Adipocyte (in vitro differentiated cells): Measurements from ENCODE around the gene KCNIP2.
A peak's percentile ranks its signal among the peaks of the same experiment; 100 is the strongest.

ENCODE experiments used
- DNase-seq: peaks from one replicate; pipeline ENCODE4 v3.0.0-alpha.2; 2015; ENCODE audit warnings: low read depth
- H3K27me3 ChIP-seq: replicated peaks from 2 replicates; pipeline ENCODE4 v1.7.0; 2013; ENCODE audit warnings: mild to moderate bottlenecking, low read length, moderate library complexity; ENCODE audit not compliant: control insufficient read depth, insufficient read depth
- H3K36me3 ChIP-seq: 2 replicates; pipeline ENCODE4 v1.7.0; 2013; ENCODE audit warnings: low read length, mild to moderate bottlenecking, moderate library complexity; ENCODE audit not compliant: control insufficient read depth, insufficient read depth, severe bottlenecking
- H3K4me1 ChIP-seq: 2 replicates; pipeline ENCODE4 v1.7.0; 2013; ENCODE audit warnings: mild to moderate bottlenecking, low read length, moderate library complexity; ENCODE audit not compliant: control insufficient read depth, insufficient read depth
- H3K4me3 ChIP-seq: 2 replicates; pipeline ENCODE4 v1.7.0; 2013; ENCODE audit warnings: mild to moderate bottlenecking, low read length, moderate library complexity
- H3K9ac ChIP-seq: 2 replicates; pipeline ENCODE4 v1.7.0; 2013; ENCODE audit warnings: mild to moderate bottlenecking, low read length, moderate library complexity
- H3K9me3 ChIP-seq: 2 replicates; pipeline ENCODE4 v1.7.0; 2013; ENCODE audit warnings: mild to moderate bottlenecking, low read length, moderate library complexity; ENCODE audit not compliant: control insufficient read depth

Gene KCNIP2

GRCh38 chr10:101818872-101819633 lies 24.5 kb downstream of the KCNIP2 start:
- Histone ChIP-seq H3K36me3 (peaks cover 5% of the 10 kb centered on the region), H3K4me1 (peaks cover 25% of the 10 kb centered on the region), H3K4me3 (peak overlapping the region; percentile 90), H3K9me3 (no peaks in the 10 kb centered on the region), H3K9ac (peak overlapping the region; percentile 97), H3K27me3 (no peaks in the 10 kb centered on the region)
- no peak for DNase-seq

- Histone ChIP-seq H3K36me3 (peaks cover 9% of the 10 kb centered on the region), H3K9ac (peak within 1 kb of the TSS; percentile 97), H3K27me3 (no peaks in the 10 kb centered on the region), H3K9me3 (no peaks in the 10 kb centered on the region), H3K4me1 (peaks cover 30% of the 10 kb centered on the region), H3K4me3 (peak within 1 kb of the TSS; percentile 90)
- DNase-seq = peak; percentile 99
Measured at GRCh38 chr10:101818119-101818871, 25.3 kb downstream of the KCNIP2 start, which contains the start of gene OGA. Gene OGA (minus strand): TSS chr10:101818444. CDS start chr10:101818022, 422 bp downstream.

GRCh38 chr10:101817337-101818118 lies 26.1 kb downstream of the KCNIP2 start:
- peak overlapping the region; percentile 97 for H3K9ac ChIP-seq
- DNase-seq = peak; percentile 95
- peak overlapping the region; percentile 90 for H3K4me3 ChIP-seq
- peaks cover 17% of the 10 kb centered on the region for H3K36me3 ChIP-seq
- H3K27me3 ChIP-seq = no peaks in the 10 kb centered on the region
- H3K9me3 ChIP-seq = no peaks in the 10 kb centered on the region
- H3K4me1 ChIP-seq = peaks cover 33% of the 10 kb centered on the region

- H3K4me3 ChIP-seq = peak overlapping the region; percentile 90
- no peak for DNase-seq
- H3K9ac ChIP-seq = peak overlapping the region; percentile 97
- no peaks in the 10 kb centered on the region for H3K27me3 ChIP-seq
- peaks cover 33% of the 10 kb centered on the region for H3K4me1 ChIP-seq
- H3K9me3 ChIP-seq = no peaks in the 10 kb centered on the region
- H3K36me3 ChIP-seq = peaks cover 19% of the 10 kb centered on the region
Measured at GRCh38 chr10:101816913-101817336, 26.7 kb downstream of the KCNIP2 start.

DNA sequence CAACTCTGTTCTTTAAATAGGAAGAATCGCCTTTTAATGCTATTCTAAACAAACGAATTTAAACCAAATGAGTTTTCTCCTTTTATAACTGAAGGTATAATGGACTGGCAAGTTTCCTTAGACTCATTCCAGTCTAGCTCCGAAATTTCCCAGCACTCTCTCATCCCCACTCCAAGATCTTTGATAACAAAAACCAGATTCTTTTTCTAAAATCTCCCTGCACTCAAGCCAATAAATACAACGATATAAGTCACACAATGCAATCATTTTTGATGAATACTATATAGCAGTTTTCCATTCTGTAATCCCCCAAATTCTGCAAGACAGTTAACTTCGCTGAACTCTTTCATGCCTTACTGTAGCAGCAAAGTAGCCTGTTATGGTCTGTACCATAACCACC lies 27.2 kb downstream of the KCNIP2 start:
- H3K27me3 ChIP-seq = no peaks in the 10 kb centered on the region
- H3K9me3 ChIP-seq = no peaks in the 10 kb centered on the region
- peak; percentile 53 for DNase-seq

DNA sequence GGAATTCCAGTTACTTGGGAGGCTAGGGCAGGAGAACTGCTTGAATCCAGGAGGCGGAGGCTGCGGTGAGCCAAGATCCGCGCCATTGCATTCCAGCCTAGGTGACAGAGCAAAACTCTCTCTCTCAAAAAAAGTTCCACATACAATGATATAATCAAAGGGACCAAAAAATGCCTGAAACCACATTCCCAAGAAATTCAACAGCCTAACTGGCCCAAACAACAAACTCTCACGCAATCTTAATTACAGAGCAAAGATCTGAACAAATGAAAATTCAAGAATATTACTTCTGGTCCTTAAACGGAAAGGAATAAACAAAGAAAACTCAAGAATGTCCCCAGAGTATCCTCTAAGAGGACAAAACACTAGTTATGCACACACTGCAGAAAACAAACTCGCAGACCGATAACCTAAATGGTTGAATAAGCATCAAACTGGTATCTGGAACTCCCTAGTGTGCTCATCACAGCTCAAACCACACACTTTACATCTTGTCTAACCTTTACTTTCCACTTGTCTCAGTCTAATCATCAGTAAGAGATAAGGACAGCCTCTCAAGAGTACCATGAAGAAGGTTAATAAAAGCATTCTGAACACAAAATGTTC lies 29.0 kb downstream of the KCNIP2 start:
- Histone ChIP-seq H3K9me3 (no peaks in the 10 kb centered on the region), H3K9ac (no peak overlapping the region)
- peak; percentile 34 for DNase-seq

More for the DNA sequence above, 27.2 kb downstream of the KCNIP2 start:
- peak overlapping the region; percentile 97 for H3K9ac ChIP-seq
- peaks cover 24% of the 10 kb centered on the region for H3K36me3 ChIP-seq
- peak overlapping the region; percentile 90 for H3K4me3 ChIP-seq
- H3K4me1 ChIP-seq = peaks cover 33% of the 10 kb centered on the region

GRCh38 chr10:101812606-101813005 lies 31.0 kb downstream of the KCNIP2 start:
- Histone ChIP-seq H3K4me3 (no peak overlapping the region), H3K4me1 (peaks cover 24% of the 10 kb centered on the region), H3K36me3 (peaks cover 61% of the 10 kb centered on the region), H3K27me3 (no peaks in the 10 kb centered on the region), H3K9ac (no peak overlapping the region), H3K9me3 (no peaks in the 10 kb centered on the region)
- no peak for DNase-seq

More for the DNA sequence above, 29.0 kb downstream of the KCNIP2 start:
- H3K36me3 ChIP-seq = peaks cover 42% of the 10 kb centered on the region
- no peaks in the 10 kb centered on the region for H3K27me3 ChIP-seq
- H3K4me3 ChIP-seq = peak overlapping the region; percentile 90
- peaks cover 33% of the 10 kb centered on the region for H3K4me1 ChIP-seq

GRCh38 chr10:101807158-101807557 lies 36.4 kb downstream of the KCNIP2 start:
- H3K4me3 ChIP-seq = no peak overlapping the region
- no peak overlapping the region for H3K9ac ChIP-seq
- no peaks in the 10 kb centered on the region for H3K27me3 ChIP-seq
- DNase-seq = no peak
- peaks cover 4% of the 10 kb centered on the region for H3K4me1 ChIP-seq
- H3K36me3 ChIP-seq = peaks cover 98% of the 10 kb centered on the region
- no peaks in the 10 kb centered on the region for H3K9me3 ChIP-seq

- Histone ChIP-seq H3K9me3 (no peaks in the 10 kb centered on the region), H3K36me3 (peaks cover 98% of the 10 kb centered on the region), H3K4me3 (no peak overlapping the region), H3K4me1 (peaks cover 4% of the 10 kb centered on the region), H3K9ac (no peak overlapping the region), H3K27me3 (no peaks in the 10 kb centered on the region)
- no peak for DNase-seq
Measured at GRCh38 chr10:101803511-101803910, 40.1 kb downstream of the KCNIP2 start.

DNA sequence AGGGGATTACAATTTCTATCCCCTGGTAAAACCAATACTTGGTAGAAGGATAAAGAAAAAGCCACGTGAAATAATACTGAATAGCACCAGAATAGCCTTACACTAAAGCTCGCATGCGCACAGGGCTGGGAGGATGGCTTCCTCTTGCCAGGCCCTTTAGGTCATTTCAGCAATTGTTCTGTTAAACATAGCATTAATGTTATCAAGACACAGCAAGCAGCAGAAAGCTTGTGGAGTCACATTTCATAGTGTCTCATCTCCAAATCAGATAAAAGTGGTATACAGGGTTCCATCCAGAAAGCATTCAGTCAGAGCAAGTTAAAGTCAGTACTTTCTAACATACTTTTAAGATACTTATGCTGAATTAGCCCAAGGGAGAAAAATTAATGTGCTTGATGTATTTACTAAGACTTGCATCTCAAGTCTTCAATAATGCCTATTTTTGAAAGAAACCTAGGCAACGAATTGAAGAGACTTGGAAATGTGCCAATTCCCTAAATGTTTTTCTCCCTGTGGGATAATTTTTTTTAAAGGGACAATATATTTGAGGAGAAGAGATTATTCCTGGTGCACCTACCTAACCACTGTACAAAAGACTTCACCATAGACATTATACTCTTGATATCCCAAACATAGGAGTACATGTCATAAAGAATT lies 46.1 kb downstream of the KCNIP2 start:
- peaks cover 5% of the 10 kb centered on the region for H3K4me1 ChIP-seq
- peaks cover 99% of the 10 kb centered on the region for H3K36me3 ChIP-seq
- H3K27me3 ChIP-seq = no peaks in the 10 kb centered on the region
- H3K4me3 ChIP-seq = no peak overlapping the region
- no peak for DNase-seq
- no peaks in the 10 kb centered on the region for H3K9me3 ChIP-seq
- no peak overlapping the region for H3K9ac ChIP-seq
